ENCODE data around the gene CLDN10.
A peak's percentile ranks its signal among the peaks of the same experiment; 100 is the strongest.

The CLDN10 gene

DNA sequence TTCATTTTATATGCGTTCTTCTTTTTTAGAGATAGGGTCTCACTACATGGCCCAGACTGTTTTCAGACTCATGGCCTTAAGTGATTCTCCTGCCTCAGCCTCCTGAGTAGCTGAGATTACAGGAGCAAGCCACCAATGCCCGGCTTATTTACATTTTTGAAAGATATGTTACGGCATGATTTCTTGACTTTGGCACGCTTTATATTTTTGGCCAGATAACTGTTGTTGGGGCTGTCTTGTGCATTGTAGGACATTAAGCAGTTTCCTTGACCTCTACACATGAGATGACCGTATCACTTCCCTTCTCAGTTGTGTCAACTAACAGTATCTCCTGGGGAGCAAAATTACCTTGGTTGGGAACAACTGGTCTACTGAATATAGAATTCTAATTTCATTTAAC is 28.9 kb upstream of the CLDN10 start:
- POLR2A ChIA-PET: no interaction called here
- H3K27me3 ChIP-seq (replicated peaks in 2 of 5; ENCODE audit: control insufficient read depth in 4 of 5, insufficient read depth in 5 of 5, low read length in 4 of 5): no peaks in the 10 kb centered on the region
- no peaks in the 10 kb centered on the region for H3K4me1 ChIP-seq (ENCODE audit: control extremely low read depth in 1 of 4, control insufficient read depth in 4 of 4, insufficient read depth in 4 of 4, low read length in 3 of 4)
- WGBS (ENCODE audit: insufficient coverage): 97% methylated on average over 3 of the region's 5 CpGs
- no peak overlapping the region for H3K27ac ChIP-seq (ENCODE audit: insufficient read depth in 1 of 2, low read depth in 1 of 2, low read length in 2 of 2, poor library complexity in 1 of 2, severe bottlenecking in 2 of 2)
- DNase-seq: no peak
- H3K36me3 ChIP-seq (ENCODE audit: control insufficient read depth in 4 of 4, insufficient read depth in 4 of 4, low read length in 3 of 4): no peaks in the 10 kb centered on the region
- CTCF ChIA-PET: no interaction called here
- H3K9me3 ChIP-seq (ENCODE audit: control extremely low read depth in 1 of 5, control insufficient read depth in 4 of 5, insufficient read depth in 2 of 5, low read depth in 1 of 5, low read length in 4 of 5): peaks cover 0 to 5% (median 0%) of the 10 kb centered on the region in 5 experiments
- H3K4me3 ChIP-seq (ENCODE audit: control insufficient read depth in 1 of 7, extremely low read depth in 1 of 7, insufficient read depth in 4 of 7, low read depth in 2 of 7, low read length in 6 of 7): no peak overlapping the region

DNA sequence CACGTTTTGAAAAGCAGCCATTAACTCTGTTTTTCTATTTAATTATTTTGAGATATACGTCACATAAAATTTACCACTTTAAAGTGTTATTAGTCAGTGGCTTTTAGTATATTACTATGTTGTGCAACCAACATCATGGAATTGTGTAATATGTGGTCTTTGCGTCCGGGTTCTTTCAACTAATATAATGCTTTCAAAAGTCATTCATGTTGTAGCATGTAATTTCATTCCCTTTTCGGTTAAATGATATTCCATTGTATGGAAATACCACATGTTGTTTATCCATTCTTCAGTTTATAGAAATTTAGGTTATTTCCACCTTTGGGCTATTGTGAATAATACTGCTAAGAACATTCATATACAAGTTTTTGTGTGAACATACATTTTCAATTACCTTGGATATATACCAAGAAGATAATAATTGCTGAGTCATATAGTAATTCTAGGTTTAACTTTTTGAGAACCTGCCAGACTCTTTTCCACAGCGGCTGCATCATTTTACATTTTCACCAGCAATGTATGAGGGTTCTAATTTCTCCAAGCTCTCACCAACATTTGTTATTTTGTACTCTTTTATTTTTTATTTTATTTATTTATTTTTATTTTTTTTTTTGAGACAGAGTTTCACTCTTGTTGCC is 28.1 kb upstream of the CLDN10 start:
- Histone ChIP-seq H3K36me3 (ENCODE audit: control insufficient read depth in 4 of 4, insufficient read depth in 4 of 4, low read length in 3 of 4) (no peaks in the 10 kb centered on the region), H3K27ac (ENCODE audit: insufficient read depth in 1 of 2, low read depth in 1 of 2, low read length in 2 of 2, poor library complexity in 1 of 2, severe bottlenecking in 2 of 2) (no peak overlapping the region), H3K27me3 (replicated peaks in 2 of 5; ENCODE audit: control insufficient read depth in 4 of 5, insufficient read depth in 5 of 5, low read length in 4 of 5) (no peaks in the 10 kb centered on the region), H3K4me1 (ENCODE audit: control extremely low read depth in 1 of 4, control insufficient read depth in 4 of 4, insufficient read depth in 4 of 4, low read length in 3 of 4) (peaks cover 0 to 2% (median 1%) of the 10 kb centered on the region in 4 experiments), H3K4me3 (ENCODE audit: control insufficient read depth in 1 of 7, extremely low read depth in 1 of 7, insufficient read depth in 4 of 7, low read depth in 2 of 7, low read length in 6 of 7) (no peak overlapping the region), H3K9me3 (ENCODE audit: control extremely low read depth in 1 of 5, control insufficient read depth in 4 of 5, insufficient read depth in 2 of 5, low read depth in 1 of 5, low read length in 4 of 5) (peaks cover 0 to 5% (median 0%) of the 10 kb centered on the region in 5 experiments)
- CTCF ChIA-PET: no interaction called here
- peak in 2 of 3 donors; percentile 24 to 34 for DNase-seq
- WGBS (ENCODE audit: insufficient coverage): no CpG with 5 or more reads among the region's 6 CpGs
- POLR2A ChIA-PET: no interaction called here

DNA sequence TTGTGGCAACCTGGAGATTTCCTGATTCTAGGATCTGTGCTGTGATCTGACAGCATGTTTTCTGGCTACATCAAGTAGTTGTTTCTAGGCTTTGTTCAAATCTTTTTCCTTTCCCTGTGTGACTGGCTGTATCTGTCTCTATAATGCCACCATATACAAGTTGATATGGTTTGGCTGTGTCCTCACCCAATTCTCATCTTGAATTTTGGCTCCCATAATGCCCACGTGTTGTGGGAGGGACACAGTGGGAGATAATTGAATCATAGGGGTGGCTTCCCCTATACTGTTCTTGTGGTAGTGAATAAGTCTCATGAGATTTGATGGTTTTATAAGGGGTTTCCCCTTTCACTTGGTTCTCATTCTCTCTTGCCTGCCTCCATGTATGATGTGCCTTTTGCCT is 24.6 kb upstream of the CLDN10 start:
- Histone ChIP-seq H3K4me1 (ENCODE audit: control extremely low read depth in 1 of 4, control insufficient read depth in 4 of 4, insufficient read depth in 4 of 4, low read length in 3 of 4) (peaks cover 6 to 13% (median 10%) of the 10 kb centered on the region in 4 experiments), H3K27me3 (replicated peaks in 2 of 5; ENCODE audit: control insufficient read depth in 4 of 5, insufficient read depth in 5 of 5, low read length in 4 of 5) (no peaks in the 10 kb centered on the region), H3K27ac (ENCODE audit: insufficient read depth in 1 of 2, low read depth in 1 of 2, low read length in 2 of 2, poor library complexity in 1 of 2, severe bottlenecking in 2 of 2) (no peak overlapping the region), H3K4me3 (ENCODE audit: control insufficient read depth in 1 of 7, extremely low read depth in 1 of 7, insufficient read depth in 4 of 7, low read depth in 2 of 7, low read length in 6 of 7) (no peak overlapping the region), H3K9me3 (ENCODE audit: control extremely low read depth in 1 of 5, control insufficient read depth in 4 of 5, insufficient read depth in 2 of 5, low read depth in 1 of 5, low read length in 4 of 5) (peaks cover 0 to 5% (median 0%) of the 10 kb centered on the region in 5 experiments), H3K36me3 (ENCODE audit: control insufficient read depth in 4 of 4, insufficient read depth in 4 of 4, low read length in 3 of 4) (no peaks in the 10 kb centered on the region)
- ChIA-PET POLR2A (interaction anchor here (0.6 kb wide), 1 partner anchor 47 kb away, joined by 4 read pairs; no protein-coding TSS in a partner anchor), CTCF (interaction anchor here (1.1 to 1.6 kb wide), 2 partner anchors 14 to 36 kb away, joined by 4 to 6 read pairs; no protein-coding TSS in a partner anchor)
- DNase-seq: no peak
- WGBS (ENCODE audit: insufficient coverage): no CpG with 5 or more reads among the region's 1 CpG

DNA sequence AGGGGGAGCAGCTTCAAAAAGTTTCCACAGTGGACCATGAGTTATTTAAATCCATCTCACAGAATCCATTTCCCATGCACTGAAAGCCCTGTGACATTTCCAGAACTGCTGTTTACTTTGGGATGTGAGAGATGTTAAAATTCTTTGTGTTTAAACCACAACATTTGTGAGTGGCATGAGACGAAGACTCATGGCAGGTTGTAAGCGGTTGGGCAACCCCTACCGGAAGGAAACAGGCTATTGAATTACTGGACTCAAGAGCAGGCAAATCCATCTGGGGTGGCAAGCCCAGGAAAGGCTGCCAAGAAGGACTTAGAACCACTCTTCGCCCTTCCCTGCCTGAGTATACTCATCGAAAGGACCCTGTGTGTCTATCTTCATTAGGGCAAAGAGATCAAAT is 22.3 kb upstream of the CLDN10 start:
- peak overlapping the region in 1 of 7 experiments; percentile 9 for H3K4me3 ChIP-seq (ENCODE audit: control insufficient read depth in 1 of 7, extremely low read depth in 1 of 7, insufficient read depth in 4 of 7, low read depth in 2 of 7, low read length in 6 of 7)
- H3K27me3 ChIP-seq (replicated peaks in 2 of 5; ENCODE audit: control insufficient read depth in 4 of 5, insufficient read depth in 5 of 5, low read length in 4 of 5): no peaks in the 10 kb centered on the region
- ChIA-PET CTCF (no interaction called here), POLR2A (no interaction called here)
- H3K4me1 ChIP-seq (ENCODE audit: control extremely low read depth in 1 of 4, control insufficient read depth in 4 of 4, insufficient read depth in 4 of 4, low read length in 3 of 4): peaks cover 6 to 13% (median 10%) of the 10 kb centered on the region in 4 experiments
- 0% methylated on average over 1 of the region's 5 CpGs for WGBS (ENCODE audit: insufficient coverage)
- no peak overlapping the region for H3K27ac ChIP-seq (ENCODE audit: insufficient read depth in 1 of 2, low read depth in 1 of 2, low read length in 2 of 2, poor library complexity in 1 of 2, severe bottlenecking in 2 of 2)
- peak in 2 of 3 donors; percentile 62 to 74 for DNase-seq
- peaks cover 0 to 5% (median 0%) of the 10 kb centered on the region in 5 experiments for H3K9me3 ChIP-seq (ENCODE audit: control extremely low read depth in 1 of 5, control insufficient read depth in 4 of 5, insufficient read depth in 2 of 5, low read depth in 1 of 5, low read length in 4 of 5)
- no peaks in the 10 kb centered on the region for H3K36me3 ChIP-seq (ENCODE audit: control insufficient read depth in 4 of 4, insufficient read depth in 4 of 4, low read length in 3 of 4)

DNA sequence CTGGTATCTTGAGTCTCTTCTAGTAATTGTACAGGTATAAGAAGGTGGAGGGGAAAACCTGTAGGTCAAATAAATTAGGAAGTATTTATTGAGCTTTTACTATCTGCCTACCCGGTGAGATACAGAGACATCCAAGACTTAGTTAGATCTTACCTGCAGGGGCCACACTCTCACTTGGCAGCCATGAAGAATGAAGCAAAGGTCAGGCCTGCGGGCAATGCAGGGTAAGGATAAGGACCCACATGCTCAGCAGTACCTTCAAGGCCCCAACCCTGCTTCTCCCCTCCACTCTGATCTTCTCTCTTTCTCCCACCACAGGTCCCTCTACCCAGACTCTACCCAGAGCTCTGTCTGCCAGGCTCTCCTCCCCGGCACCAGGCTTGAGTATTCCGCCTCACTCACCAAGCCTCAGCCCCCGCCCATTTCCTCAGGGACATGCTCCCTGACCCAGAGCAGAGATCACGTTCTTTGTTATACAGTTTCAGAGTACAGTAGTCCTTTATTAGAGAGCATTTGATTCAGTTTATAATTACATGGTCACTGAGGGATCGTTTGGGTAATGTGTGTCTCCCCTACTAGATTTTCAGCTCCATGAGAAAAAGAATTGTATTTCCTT is 18.9 kb upstream of the CLDN10 start:
- ChIA-PET POLR2A (no interaction called here), CTCF (interaction anchor here (0.9 to 2.3 kb wide), 5 partner anchors 18 to 351 kb away, joined by 3 to 6 read pairs (median 5); no protein-coding TSS in a partner anchor)
- H3K4me3 ChIP-seq (ENCODE audit: control insufficient read depth in 1 of 7, extremely low read depth in 1 of 7, insufficient read depth in 4 of 7, low read depth in 2 of 7, low read length in 6 of 7): no peak overlapping the region
- no peak for DNase-seq
- H3K36me3 ChIP-seq (ENCODE audit: control insufficient read depth in 4 of 4, insufficient read depth in 4 of 4, low read length in 3 of 4): no peaks in the 10 kb centered on the region
- WGBS (ENCODE audit: insufficient coverage): 95% methylated on average over 5 of the region's 7 CpGs
- H3K27me3 ChIP-seq (replicated peaks in 2 of 5; ENCODE audit: control insufficient read depth in 4 of 5, insufficient read depth in 5 of 5, low read length in 4 of 5): no peaks in the 10 kb centered on the region
- no peaks in the 10 kb centered on the region for H3K9me3 ChIP-seq (ENCODE audit: control extremely low read depth in 1 of 5, control insufficient read depth in 4 of 5, insufficient read depth in 2 of 5, low read depth in 1 of 5, low read length in 4 of 5)
- H3K4me1 ChIP-seq (ENCODE audit: control extremely low read depth in 1 of 4, control insufficient read depth in 4 of 4, insufficient read depth in 4 of 4, low read length in 3 of 4): peaks cover 6 to 13% (median 10%) of the 10 kb centered on the region in 4 experiments
- H3K27ac ChIP-seq (ENCODE audit: insufficient read depth in 1 of 2, low read depth in 1 of 2, low read length in 2 of 2, poor library complexity in 1 of 2, severe bottlenecking in 2 of 2): no peak overlapping the region

DNA sequence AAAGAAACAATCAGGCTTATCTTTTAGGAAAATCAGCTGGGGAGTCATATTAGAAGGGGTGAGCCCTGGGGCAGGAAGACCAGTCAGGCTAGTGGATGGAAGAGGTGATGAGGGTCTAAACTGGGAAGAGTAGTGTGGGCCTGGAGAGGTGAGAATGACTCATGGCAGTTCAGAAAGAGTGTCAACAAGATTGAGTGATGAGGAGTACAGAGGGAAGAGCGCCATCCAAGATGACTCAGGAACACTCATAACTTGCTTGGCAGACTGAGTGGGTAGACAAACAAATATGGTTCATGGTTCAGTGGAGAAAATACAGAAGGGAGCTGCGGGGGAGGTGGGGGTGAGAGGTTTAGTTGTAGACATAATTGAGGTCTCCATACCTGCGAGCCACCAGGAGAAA is 17.3 kb upstream of the CLDN10 start:
- WGBS (ENCODE audit: insufficient coverage): 85% methylated on average over 3 of the region's 3 CpGs
- CTCF ChIA-PET: interaction anchor here (1.8 to 7.0 kb wide), 4 partner anchors 13 to 299 kb away, joined by 4 to 39 read pairs (median 16); no protein-coding TSS in a partner anchor
- Histone ChIP-seq H3K27me3 (replicated peaks in 2 of 5; ENCODE audit: control insufficient read depth in 4 of 5, insufficient read depth in 5 of 5, low read length in 4 of 5) (no peaks in the 10 kb centered on the region), H3K36me3 (ENCODE audit: control insufficient read depth in 4 of 4, insufficient read depth in 4 of 4, low read length in 3 of 4) (no peaks in the 10 kb centered on the region), H3K27ac (ENCODE audit: insufficient read depth in 1 of 2, low read depth in 1 of 2, low read length in 2 of 2, poor library complexity in 1 of 2, severe bottlenecking in 2 of 2) (no peak overlapping the region), H3K4me3 (ENCODE audit: control insufficient read depth in 1 of 7, extremely low read depth in 1 of 7, insufficient read depth in 4 of 7, low read depth in 2 of 7, low read length in 6 of 7) (no peak overlapping the region), H3K9me3 (ENCODE audit: control extremely low read depth in 1 of 5, control insufficient read depth in 4 of 5, insufficient read depth in 2 of 5, low read depth in 1 of 5, low read length in 4 of 5) (no peaks in the 10 kb centered on the region), H3K4me1 (ENCODE audit: control extremely low read depth in 1 of 4, control insufficient read depth in 4 of 4, insufficient read depth in 4 of 4, low read length in 3 of 4) (peaks cover 0 to 4% (median 3%) of the 10 kb centered on the region in 4 experiments)
- POLR2A ChIA-PET: no interaction called here
- peak in 2 of 3 donors; percentile 35 to 51 for DNase-seq

All from common myeloid progenitor, CD34-positive (primary cell).